GM12878 (cell line): ENCODE data around the gene PLAC1. TPM values are rescaled to one million over a fixed set of nuclear protein-coding genes. Genes with fewer than 3 reads are reported as not detected.

Source experiments
- ATAC-seq: fragments of 200-7000 bp; cut with Tn5 transposase; 3 replicates; pipeline ENCODE4 v1.9.1; 2020; ENCODE audit warnings: mild to moderate bottlenecking, moderate library complexity
- BruUV-seq: library from RNA; stranded (reverse); fragments of 400-500 nt; replicated peaks from 2 replicates; lab custom pipeline; 2021; lab: Mats Ljungman, UMichigan
- CTCF ChIA-PET: fragments of 300-600 bp; sonication (Branson Sonifier 250); formaldehyde crosslinking; extraction: SDS; loops from one replicate; lab custom pipeline; 2021; ENCODE audit warnings: inconsistent platforms; lab: Yijun Ruan, JAX
- POLR2A ChIA-PET: fragments of 350-600 bp; formaldehyde crosslinking; extraction: SDS; loops from one replicate; lab custom pipeline; 2021; ENCODE audit warnings: inconsistent platforms; lab: Charles Lee
- RAD21 ChIA-PET: fragments of 300-600 bp; sonication (Branson Sonifier 250); formaldehyde crosslinking; loops from one replicate; lab custom pipeline; 2023; ENCODE audit warnings: antibody characterized with exemption; ENCODE audit not compliant: unreplicated experiment; lab: Charles Lee
- SMC1A ChIA-PET: fragments of 300-600 bp; sonication (Branson Sonifier 250); formaldehyde crosslinking; loops from one replicate; lab custom pipeline; 2023; ENCODE audit not compliant: unreplicated experiment, uncharacterized antibody; lab: Charles Lee
- DNase-seq: peaks from one replicate; pipeline ENCODE4 v3.0.0-alpha.2; 2011; ENCODE audit warnings: low read depth, low spot score
- FAIRE-seq: peaks from 3 replicates; lab custom pipeline; 2011; peaks lifted over from hg19 to GRCh38; lab: Jason Lieb, UNC
- H2AFZ ChIP-seq: 2 replicates; pipeline ENCODE4 v1.6.0; 2011; ENCODE audit warnings: low read depth, low read length, control low read depth; ENCODE audit not compliant: control insufficient read depth
- H3K27ac ChIP-seq: 2 replicates; pipeline ENCODE4 v1.5.1; 2011; ENCODE audit warnings: control low read depth; ENCODE audit not compliant: control insufficient read depth, insufficient read depth
- H3K27me3 ChIP-seq, 2 experiments: replicated peaks in 1 of 2; 2 replicates each; pipeline versions ENCODE4 v1.6.0 to v1.6.1; 2011; ENCODE audit warnings: low read length in 1 of 2; ENCODE audit not compliant: control insufficient read depth in 2 of 2, insufficient read depth in 2 of 2
- H3K36me3 ChIP-seq, 2 experiments: 2 replicates each; pipeline ENCODE4 v1.5.1; 2011; ENCODE audit warnings: low read length in 1 of 2; ENCODE audit not compliant: control insufficient read depth in 2 of 2, insufficient read depth in 2 of 2
- H3K4me1 ChIP-seq: 2 replicates; pipeline ENCODE4 v1.6.1; 2011; ENCODE audit warnings: mild to moderate bottlenecking, low read length, moderate library complexity, mixed read lengths; ENCODE audit not compliant: control insufficient read depth, insufficient read depth
- H3K4me2 ChIP-seq: 2 replicates; pipeline ENCODE4 v1.6.0; 2011; ENCODE audit warnings: control low read depth; ENCODE audit not compliant: control insufficient read depth, insufficient read depth
- H3K4me3 ChIP-seq: fragments of 200-600 bp; sonication (generic); 2 replicates; pipeline ENCODE4 v1.5.1; 2016
- H3K79me2 ChIP-seq: 2 replicates; pipeline ENCODE4 v1.6.0; 2011; ENCODE audit warnings: low read length; ENCODE audit not compliant: control insufficient read depth, insufficient read depth
- H3K9ac ChIP-seq: 2 replicates; pipeline ENCODE4 v1.8.0; 2011; ENCODE audit warnings: low read length, control low read depth, mixed read lengths; ENCODE audit not compliant: control insufficient read depth, insufficient read depth
- H3K9me3 ChIP-seq: replicated peaks from 3 replicates; pipeline ENCODE4 v1.5.1; 2011; ENCODE audit warnings: mild to moderate bottlenecking, low read length; ENCODE audit not compliant: control insufficient read depth, insufficient read depth
- H4K20me1 ChIP-seq: 2 replicates; pipeline ENCODE4 v1.6.0; 2011; ENCODE audit not compliant: control insufficient read depth, insufficient read depth
- BCL11A ChIP-seq: IDR thresholded peaks from 2 replicates; pipeline ENCODE4 v1.6.1; 2011; ENCODE audit warnings: low read depth, low read length
- ELK1 ChIP-seq: IDR thresholded peaks from 2 replicates; pipeline ENCODE4 v1.6.1; 2012; ENCODE audit warnings: low read depth, low read length, improper control_type of control experiment
- EP300 ChIP-seq, 2 experiments: fragments of 150-350 bp in 1 of 2; IDR thresholded peaks; 2 replicates each; pipeline ENCODE4 v1.6.1; 2011 to 2012; ENCODE audit warnings: low read depth in 2 of 2, low read length in 2 of 2, borderline replicate concordance in 1 of 2, improper control_type of control experiment in 1 of 2, inconsistent platforms in 1 of 2; ENCODE audit not compliant: control insufficient read depth in 1 of 2
- HCFC1 ChIP-seq: fragments of 150-350 bp; IDR thresholded peaks from 2 replicates; pipeline ENCODE4 v1.6.1; 2014; ENCODE audit warnings: low read length
- JUND ChIP-seq: IDR thresholded peaks from 2 replicates; pipeline ENCODE4 v1.6.1; 2012; ENCODE audit warnings: low read depth, mild to moderate bottlenecking, low read length, improper control_type of control experiment, moderate library complexity
- LARP7 ChIP-seq: fragments of 450-650 bp; IDR thresholded peaks from 2 replicates; pipeline ENCODE4 v1.6.1; 2017; ENCODE audit warnings: mild to moderate bottlenecking
- MYC ChIP-seq: IDR thresholded peaks from 2 replicates; pipeline ENCODE4 v1.6.1; 2011; ENCODE audit warnings: mild to moderate bottlenecking, low read length, moderate library complexity, inconsistent platforms; ENCODE audit not compliant: insufficient read depth, insufficient replicate concordance, insufficient read length, severe bottlenecking
- NRF1 ChIP-seq: conservative IDR thresholded peaks from 2 replicates; pipeline ENCODE4 v1.6.1; 2011; ENCODE audit warnings: mild to moderate bottlenecking, low read depth, low read length, improper control_type of control experiment
- SMAD1 ChIP-seq: fragments of 450-650 bp; IDR thresholded peaks from 2 replicates; pipeline ENCODE4 v1.6.1; 2018; ENCODE audit warnings: mild to moderate bottlenecking, low read depth; ENCODE audit not compliant: partially characterized antibody
- SMAD5 ChIP-seq: IDR thresholded peaks from 2 replicates; pipeline ENCODE4 v1.6.1; 2016; ENCODE audit warnings: antibody characterized with exemption, low read depth
- SP1 ChIP-seq: IDR thresholded peaks from one replicate; pipeline ENCODE4 v1.6.1; 2011; ENCODE audit warnings: low read depth, low read length
- STAT3 ChIP-seq: IDR thresholded peaks from 2 replicates; pipeline ENCODE4 v1.6.1; 2011; ENCODE audit warnings: low read depth, low read length, improper control_type of control experiment
- YY1 ChIP-seq: IDR thresholded peaks from 2 replicates; pipeline ENCODE4 v1.6.1; 2011; ENCODE audit warnings: low read depth, mild to moderate bottlenecking, low read length
- ZBED1 ChIP-seq: IDR thresholded peaks from 2 replicates; pipeline ENCODE4 v1.6.1; 2016; ENCODE audit warnings: borderline replicate concordance
- ZBTB11 ChIP-seq: fragments of 450-650 bp; formaldehyde crosslinking; IDR thresholded peaks from 2 replicates; pipeline ENCODE4 v1.5.0; 2022; ENCODE audit warnings: mild to moderate bottlenecking, missing genetic modification characterization
- WGBS: methylation state at CpG from one replicate; pipeline ENCODE4 v1.1.6; 2016; ENCODE audit warnings: low lambda C conversion rate; ENCODE audit not compliant: insufficient replicate concordance, insufficient coverage; ENCODE audit errors: missing lambda C conversion rate; 5-methylcytosine and 5-hydroxymethylcytosine counted together
- in situ Hi-C: fragments of 300-500 bp; cut with MboI; formaldehyde crosslinking; loops from 9 replicates; pipeline ENCODE4 v1.14.3; 2018; ENCODE audit warnings: mixed read lengths
- intact Hi-C: fragments of 100-400 bp; cut with micrococcal nuclease; formaldehyde crosslinking; loops from one replicate; pipeline ENCODE4 v1.14.2; 2022; ENCODE audit not compliant: unreplicated experiment
- polyA plus RNA-seq, 11 experiments: library from polyadenylated mRNA; depleted of rRNA in 4 of 11; unstranded in 6 of 11; stranded (reverse) in 5 of 11; fragments of >200 nt; fragmentation: Nextera tagmentation in 4 of 11; fragmentation: Illumina TruSeq in 1 of 11; extraction: Ambion mirVana in 4 of 11; extraction: Trizol in 1 of 11; gene quantifications; 1 replicate in 1 of 11; 2 replicates in 10 of 11; pipeline versions ENCODE4 v1.2.1 to v1.2.3, GENCODE V29; 2011 to 2016; ENCODE audit warnings: inconsistent platforms in 2 of 11, missing spikeins in 2 of 11, low read depth in 1 of 11
- total RNA-seq, 4 experiments: library from RNA; depleted of rRNA in 3 of 4; stranded (reverse); fragments of >200 nt in 3 of 4; fragmentation: Illumina TruSeq in 1 of 4; extraction: Trizol in 1 of 4; gene quantifications; 2 replicates each; pipeline versions ENCODE4 v1.2.1 to v1.2.3, GENCODE V29; 2013 to 2021
- TF ChIP-seq, protein P1 (sequence below): fragments of 450-650 bp; IDR thresholded peaks from 2 replicates; pipeline ENCODE4 v1.6.1; 2018; ENCODE audit warnings: borderline replicate concordance, mild to moderate bottlenecking; ENCODE audit not compliant: partially characterized antibody
- TF ChIP-seq, protein P2 (sequence below): fragments of 450-650 bp; IDR thresholded peaks from 2 replicates; pipeline ENCODE4 v1.6.1; 2014; ENCODE audit warnings: mild to moderate bottlenecking

The PLAC1 gene
- total and polyA plus RNA-seq, 10 of the 15 experiments (the other 5 are each of a cell fraction or from before 2014, with no cell fraction given) = 0.05 to 0.42 (median 0.17) TPM; not detected in 5

- SMC1A ChIA-PET = no interaction called here
- no peak for TF ChIP-seq YY1
- no peak for TF ChIP-seq ZBED1
- no peak for TF ChIP-seq SP1
- TF ChIP-seq HCFC1 = no peak
- TF ChIP-seq LARP7 = no peak
- no peak for TF ChIP-seq BCL11A
- no peak for TF ChIP-seq EP300 (IDR thresholded peaks at IDR 0.05; ENCODE audit: borderline replicate concordance in 1 of 2, control insufficient read depth in 1 of 2, low read depth in 2 of 2, low read length in 2 of 2)
- no peak for TF ChIP-seq MYC
- no peak for TF ChIP-seq SMAD5
- no peak for TF ChIP-seq ELK1
- TF ChIP-seq, protein P1, sequence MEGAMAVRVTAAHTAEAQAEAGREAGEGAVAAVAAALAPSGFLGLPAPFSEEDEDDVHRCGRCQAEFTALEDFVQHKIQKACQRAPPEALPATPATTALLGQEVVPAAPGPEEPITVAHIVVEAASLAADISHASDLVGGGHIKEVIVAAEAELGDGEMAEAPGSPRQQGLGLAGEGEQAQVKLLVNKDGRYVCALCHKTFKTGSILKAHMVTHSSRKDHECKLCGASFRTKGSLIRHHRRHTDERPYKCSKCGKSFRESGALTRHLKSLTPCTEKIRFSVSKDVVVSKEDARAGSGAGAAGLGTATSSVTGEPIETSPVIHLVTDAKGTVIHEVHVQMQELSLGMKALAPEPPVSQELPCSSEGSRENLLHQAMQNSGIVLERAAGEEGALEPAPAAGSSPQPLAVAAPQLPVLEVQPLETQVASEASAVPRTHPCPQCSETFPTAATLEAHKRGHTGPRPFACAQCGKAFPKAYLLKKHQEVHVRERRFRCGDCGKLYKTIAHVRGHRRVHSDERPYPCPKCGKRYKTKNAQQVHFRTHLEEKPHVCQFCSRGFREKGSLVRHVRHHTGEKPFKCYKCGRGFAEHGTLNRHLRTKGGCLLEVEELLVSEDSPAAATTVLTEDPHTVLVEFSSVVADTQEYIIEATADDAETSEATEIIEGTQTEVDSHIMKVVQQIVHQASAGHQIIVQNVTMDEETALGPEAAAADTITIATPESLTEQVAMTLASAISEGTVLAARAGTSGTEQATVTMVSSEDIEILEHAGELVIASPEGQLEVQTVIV = no peak
- TF ChIP-seq ZBTB11 (CRISPR knock-in tag) = no peak
- TF ChIP-seq, protein P2, sequence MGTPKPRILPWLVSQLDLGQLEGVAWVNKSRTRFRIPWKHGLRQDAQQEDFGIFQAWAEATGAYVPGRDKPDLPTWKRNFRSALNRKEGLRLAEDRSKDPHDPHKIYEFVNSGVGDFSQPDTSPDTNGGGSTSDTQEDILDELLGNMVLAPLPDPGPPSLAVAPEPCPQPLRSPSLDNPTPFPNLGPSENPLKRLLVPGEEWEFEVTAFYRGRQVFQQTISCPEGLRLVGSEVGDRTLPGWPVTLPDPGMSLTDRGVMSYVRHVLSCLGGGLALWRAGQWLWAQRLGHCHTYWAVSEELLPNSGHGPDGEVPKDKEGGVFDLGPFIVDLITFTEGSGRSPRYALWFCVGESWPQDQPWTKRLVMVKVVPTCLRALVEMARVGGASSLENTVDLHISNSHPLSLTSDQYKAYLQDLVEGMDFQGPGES = no peak
- no peak for TF ChIP-seq NRF1
- TF ChIP-seq JUND = no peak
- TF ChIP-seq SMAD1 = no peak
- no peak for TF ChIP-seq STAT3
These were observed 50.7 kb downstream of the PLAC1 start for GRCh38 chrX:134607523-134607922.

More at GRCh38 chrX:134607523-134607922, 50.7 kb downstream of the PLAC1 start:
- POLR2A ChIA-PET = no interaction called here
- Histone ChIP-seq H3K36me3 (no peaks in the 10 kb centered on the region), H3K4me2 (no peak overlapping the region), H3K27ac (no peak overlapping the region), H3K4me1 (no peaks in the 10 kb centered on the region), H3K9me3 (no peaks in the 10 kb centered on the region), H3K27me3 (no peaks in the 10 kb centered on the region), H3K4me3 (no peak overlapping the region), H3K9ac (no peak overlapping the region), H2AFZ (no peak overlapping the region), H4K20me1 (no peaks in the 10 kb centered on the region), H3K79me2 (no peaks in the 10 kb centered on the region)
- FAIRE-seq = no peak
- CTCF ChIA-PET = no interaction called here
- 52% methylated on average over 6 of the region's 6 CpGs for WGBS
- RAD21 ChIA-PET = no interaction called here
- intact Hi-C loops = no loop called here
- no TSS peak for BruUV-seq
- no peak for ATAC-seq
- DNase-seq = no peak
- in situ Hi-C loops = no loop called here
